Measurements from ENCODE around the gene FAT1.
"Not testable (repeated sequence)": the region's sequence is repeated elsewhere in the genome, so short reads cannot be mapped to it uniquely, and the experiment has no call there.

FAT1 gene

GRCh38 chr4:186723292-186724057, at the start of gene FAT1:
FAT1 (minus strand) TSS chr4:186723856; CDS start chr4:186709827, 14,029 bp downstream.
- no peak for DNase-seq

GRCh38 chr4:186772936-186773487, 49.4 kb upstream of the FAT1 start:
- no peak for DNase-seq

GRCh38 chr4:186771624-186772023, 48.0 kb upstream of the FAT1 start:
- DNase-seq = no peak

DNA sequence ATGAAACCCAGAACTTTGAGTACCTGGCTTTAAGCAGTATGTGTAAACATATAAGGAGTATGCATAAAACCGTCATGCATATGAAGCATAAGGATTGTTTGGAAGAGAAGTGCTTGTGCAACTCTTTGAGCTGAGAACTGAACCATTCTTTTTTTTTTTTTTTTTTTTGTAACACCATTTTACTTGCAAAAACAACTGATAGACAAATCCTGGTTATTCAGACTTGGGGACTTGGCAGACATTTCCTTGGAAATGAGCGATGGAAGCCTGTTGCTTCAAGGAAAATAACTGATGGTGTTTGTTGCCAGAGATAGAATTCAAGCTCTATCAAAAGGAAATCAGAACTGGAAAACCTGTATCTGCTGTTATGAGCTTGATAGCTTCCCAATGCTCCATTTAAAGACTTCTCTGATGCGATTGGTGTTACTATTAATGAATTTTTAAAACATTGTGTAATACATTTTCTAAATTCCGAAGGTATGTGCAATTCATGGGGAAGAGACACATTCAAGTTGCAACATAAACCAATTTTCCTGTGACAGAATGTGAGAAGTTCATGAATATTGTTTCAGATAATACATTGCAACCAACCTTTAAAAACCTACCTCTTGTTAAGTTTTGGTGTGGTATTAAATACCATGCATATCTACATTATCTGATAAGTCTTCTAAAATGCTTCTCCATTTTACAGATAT, 47.0 kb upstream of the FAT1 start:
- DNase-seq = no peak

DNA sequence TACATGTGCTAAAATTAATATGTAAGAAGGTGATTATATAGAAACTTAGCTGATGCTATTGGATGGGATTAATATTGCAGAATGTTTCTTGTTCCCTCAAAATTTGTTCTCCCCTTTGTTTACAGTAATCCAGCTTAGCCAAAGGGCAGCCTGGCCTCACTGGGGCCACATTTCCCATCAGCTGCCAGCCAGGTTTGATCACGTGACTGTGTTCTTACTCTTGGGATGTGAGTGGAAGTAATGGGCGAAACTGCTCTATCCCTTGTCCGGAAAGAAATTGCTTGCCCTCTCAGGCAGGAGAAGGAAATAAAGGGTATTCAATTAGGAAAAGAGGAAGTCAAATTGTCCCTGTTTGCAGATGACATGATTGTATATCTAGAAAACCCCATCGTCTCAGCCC, 44.1 kb upstream of the FAT1 start:
- DNase-seq = no peak

DNA sequence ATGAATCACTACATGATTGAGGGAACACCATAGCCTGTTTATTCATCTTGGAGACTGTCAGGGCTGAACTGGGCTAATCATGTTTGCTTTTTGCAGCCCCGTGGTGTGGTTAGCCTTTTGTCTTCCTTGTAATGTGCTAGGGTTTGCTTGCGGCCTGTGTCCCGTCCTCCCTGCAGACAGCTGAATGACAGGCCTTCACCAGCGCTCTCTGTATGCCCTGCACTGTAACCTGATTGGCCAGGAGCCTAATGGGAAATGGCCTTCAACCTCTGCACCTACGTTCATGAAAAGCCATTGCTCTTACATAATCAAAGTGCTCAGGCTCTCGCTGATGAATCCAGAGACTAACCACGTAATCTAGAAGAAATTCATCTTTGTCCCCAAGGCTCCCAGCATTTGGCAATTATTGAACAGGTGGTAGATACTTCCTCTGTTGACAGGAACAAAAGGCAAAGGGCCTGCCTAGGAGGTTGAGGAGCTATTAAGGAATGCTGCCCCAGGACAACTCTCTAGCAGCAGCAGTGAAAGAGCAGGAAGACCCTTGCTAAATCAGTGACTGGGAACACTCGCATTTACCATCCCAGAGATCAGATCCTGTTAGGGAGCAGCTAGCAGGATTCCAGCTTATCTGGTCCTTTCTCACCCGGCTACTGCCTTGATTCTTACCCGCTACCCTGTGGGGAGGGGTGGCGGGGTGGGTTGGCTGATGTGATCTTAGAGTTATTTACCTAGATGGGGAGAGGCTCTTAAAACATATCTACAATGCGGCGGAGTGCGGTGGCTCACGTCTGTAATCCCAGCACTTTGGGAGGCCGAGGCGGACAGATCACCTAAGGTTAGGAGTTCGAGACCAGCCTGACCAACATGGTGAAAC, 42.3 kb upstream of the FAT1 start:
- no peak for DNase-seq

DNA sequence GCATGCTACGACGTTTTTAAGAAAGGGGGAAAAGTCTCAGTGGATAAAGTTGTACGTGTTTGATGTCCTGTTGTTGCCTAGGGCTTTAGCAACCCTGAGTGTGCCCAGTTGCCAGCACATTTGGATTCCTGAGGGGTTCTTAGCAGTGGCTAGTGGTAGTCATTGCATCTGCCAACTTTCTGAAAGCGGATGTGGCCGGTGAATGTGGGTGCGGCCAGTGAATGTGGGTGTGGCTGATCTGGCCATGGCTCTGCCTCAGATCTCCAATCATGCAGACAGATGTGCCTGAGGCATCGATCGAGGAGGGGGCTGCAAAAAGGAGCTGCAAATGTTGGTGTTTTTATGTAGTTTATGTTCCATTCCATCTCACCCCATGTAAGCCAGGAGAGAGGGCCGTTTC, 41.5 kb upstream of the FAT1 start:
- DNase-seq = no peak

DNA sequence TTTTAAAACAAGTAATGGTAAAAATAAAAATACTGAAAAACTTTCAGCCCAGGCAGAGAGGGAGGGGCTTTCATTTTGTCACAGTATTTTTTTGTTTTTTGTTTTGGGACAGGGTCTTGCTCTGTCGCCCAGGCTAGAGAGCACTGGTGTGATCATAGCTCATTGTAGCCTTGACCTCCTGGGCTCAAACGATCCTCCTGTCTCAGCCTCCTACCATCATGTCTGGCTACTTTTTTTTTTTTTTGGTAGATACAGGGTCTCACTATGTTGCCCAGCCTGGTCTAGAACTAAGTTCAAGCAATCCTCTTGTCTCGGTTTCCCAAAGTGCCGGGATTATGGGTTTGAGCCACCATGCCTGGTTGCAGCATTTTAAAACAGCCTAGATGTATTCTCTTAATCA, 40.8 kb upstream of the FAT1 start:
- DNase-seq = no peak

GRCh38 chr4:186762865-186763264, 39.2 kb upstream of the FAT1 start:
- DNase-seq = no peak

DNA sequence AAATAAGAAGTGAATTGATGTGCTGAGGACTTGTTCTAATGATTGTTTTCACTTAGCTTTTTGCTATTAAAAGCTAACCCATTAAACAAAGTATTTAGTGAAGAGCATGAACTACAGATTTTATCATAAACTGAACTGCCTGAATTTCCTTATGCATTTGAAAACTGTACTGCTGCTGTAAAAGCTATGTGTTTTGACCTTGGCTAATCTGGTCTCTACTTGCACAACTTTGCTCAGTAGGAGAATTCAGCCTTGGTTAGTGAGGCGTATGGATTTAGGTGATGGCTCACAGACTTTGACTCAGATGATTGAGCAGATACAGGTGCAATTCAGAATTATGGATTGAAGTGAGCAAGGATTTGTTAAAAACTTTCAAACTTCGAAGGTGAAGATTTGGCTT, 38.7 kb upstream of the FAT1 start:
- no peak for DNase-seq

- not testable (repeated sequence) for DNase-seq
Measured at GRCh38 chr4:186761956-186762355, 38.3 kb upstream of the FAT1 start.

DNA sequence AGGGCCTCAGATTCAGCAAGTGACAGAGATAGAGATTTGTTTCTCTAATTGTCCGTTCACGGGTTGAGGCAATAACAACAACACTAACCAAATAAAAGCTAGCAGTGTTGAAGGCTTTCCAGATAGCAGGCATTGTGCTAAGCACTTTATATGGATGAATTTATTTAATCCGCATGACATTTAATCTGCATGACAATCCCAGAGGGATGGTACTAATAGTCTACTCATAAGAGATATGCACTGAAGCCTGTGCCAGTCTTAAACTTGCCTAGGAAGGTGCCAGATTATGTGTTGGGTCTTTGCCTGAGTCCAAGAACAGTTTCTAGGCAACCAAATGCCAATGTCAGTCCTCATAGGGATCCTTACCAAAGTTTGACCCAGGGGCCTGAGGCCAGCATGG, 37.7 kb upstream of the FAT1 start:
- no peak for DNase-seq

DNA sequence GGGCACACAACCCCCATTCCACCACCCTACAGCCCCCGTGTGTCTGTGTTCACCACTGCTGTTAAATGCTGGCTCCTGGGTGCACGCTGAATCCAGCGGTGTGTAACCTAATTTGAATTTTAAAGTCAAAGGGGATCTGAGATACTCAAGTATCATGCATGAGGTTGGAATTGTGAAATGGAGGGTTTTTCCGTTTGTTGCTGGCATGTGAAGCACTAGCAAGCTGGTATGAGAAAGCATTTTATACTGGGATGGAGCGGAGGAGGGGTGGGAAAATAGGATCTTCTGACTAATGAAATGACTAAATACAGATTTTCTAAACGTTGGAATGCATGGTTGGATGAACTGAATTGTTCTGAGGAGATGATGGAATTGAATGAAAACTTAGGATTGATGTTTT, 36.9 kb upstream of the FAT1 start:
- no peak for DNase-seq

DNA sequence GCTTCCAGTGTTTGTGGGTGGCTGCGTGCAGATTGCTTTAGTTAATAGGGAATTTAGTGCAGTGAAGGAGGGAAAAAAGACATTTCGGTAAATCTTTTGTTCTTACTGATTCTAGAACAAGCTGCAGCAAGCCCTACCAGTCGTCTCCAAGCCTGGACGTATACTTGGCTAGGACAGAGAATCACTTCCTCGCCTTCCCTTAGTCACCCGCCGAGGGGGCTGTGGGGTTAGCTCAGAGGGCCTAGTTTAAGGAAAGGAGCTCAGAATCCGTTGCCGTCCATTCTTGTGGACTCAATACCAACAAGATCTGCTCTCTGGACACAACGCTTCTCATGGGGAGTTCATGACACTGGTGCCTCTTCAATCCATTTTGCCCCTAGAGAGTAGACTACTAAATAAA, 36.3 kb upstream of the FAT1 start:
- DNase-seq = no peak

GRCh38 chr4:186758929-186759682, 35.5 kb upstream of the FAT1 start:
- no peak for DNase-seq

- no peak for DNase-seq
Measured at GRCh38 chr4:186757696-186758355, 34.2 kb upstream of the FAT1 start.

DNA sequence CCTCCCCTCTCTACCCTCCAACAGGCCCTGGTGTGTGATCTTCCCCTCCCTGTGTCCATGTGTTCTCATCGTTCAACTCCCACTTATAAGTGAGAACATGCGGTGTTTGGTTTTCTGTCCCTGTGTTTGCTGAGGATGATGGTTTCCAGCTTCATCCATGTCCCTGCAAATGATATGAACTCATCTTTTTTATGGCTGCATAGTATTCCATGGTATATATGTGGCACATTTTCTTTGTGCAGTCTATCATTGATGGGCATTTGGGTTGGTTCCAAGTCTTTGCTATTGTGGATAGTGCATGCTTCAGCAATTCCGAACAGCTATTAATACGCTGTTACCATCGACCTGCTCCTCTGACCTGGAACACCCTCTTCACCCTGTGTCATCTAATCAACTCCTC, 32.9 kb upstream of the FAT1 start:
- not testable (repeated sequence) for DNase-seq

DNA sequence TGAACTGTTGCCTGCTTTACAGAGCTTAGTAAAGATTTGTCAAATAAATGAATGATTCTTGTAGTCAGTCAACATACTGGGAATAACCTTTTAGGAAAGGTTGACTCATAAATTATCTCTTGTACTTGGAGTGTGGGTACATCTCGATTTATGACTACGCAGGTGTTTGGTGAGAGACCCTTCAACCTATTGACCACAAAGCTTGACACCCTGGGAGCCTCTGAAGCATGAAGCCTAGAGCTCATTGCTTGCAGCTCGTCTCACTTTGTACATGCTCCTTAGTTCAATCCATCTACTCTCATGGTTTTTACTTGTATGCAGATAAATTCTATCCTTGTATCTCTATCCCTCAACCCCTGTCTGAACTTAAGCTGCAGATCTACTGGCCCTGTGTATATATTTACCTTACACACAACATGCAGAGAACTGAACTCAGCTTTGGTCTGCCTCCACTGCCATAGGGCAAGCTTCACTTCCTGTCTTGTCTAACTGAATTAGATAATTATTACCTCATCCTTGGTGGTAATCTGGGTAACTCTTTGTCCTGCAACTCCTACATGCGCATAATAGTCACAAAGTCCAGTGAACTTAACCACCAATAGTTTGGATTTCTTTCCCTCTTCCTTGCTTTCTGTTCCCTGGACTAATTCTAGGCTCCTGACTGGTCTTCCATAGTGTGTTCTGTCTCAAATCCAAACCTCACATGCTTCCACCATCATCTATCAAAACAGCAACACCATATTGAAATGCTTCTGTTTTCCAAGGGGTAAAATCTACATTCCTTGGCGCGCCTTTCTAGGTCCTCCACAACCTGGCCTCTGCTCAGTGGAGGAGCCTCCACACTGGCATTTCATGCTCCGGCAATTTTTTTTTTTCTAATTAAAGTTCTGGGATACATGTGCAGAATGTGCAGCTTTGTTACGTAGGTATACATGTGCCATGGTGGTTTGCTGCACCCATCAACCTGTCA, 32.2 kb upstream of the FAT1 start:
- DNase-seq = no peak

DNA sequence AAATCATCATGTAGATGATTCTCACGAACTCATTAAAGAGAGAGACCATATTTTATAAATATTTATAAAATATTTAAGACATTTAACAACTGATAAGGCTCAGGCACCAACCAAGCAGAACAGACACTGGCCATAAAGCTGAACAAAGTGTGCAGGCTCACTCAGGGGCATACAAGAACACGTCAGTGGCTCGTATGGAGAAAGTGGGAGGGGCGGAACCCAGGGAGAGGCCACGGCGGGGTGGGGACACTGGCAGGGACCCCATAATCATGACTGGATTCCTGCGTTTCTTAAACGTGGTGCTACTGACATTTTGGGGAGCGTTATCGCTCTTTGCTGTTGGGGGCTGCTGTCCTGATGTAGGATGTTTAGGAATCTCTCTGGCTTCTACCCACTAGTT, 31.3 kb upstream of the FAT1 start:
- DNase-seq = no peak

DNA sequence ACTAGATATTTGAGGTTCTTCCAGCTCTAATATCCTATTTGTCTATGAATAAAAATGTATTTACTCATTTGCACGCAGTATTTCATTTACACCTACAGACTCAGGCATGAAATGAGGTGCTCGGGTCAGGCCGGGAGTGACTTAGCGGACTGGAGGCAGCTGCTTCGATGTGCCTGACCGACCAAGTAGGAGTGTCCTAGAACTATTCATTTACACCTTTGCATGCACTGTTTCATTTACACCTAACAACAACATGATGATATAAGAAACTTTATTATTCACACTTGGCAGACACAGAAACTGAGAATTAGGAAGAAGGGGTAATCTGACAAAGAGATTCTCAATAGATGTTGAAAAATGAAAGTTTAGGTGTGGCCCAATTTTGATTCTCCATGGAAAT, 28.7 kb upstream of the FAT1 start:
- DNase-seq = no peak

All from KG1 (cell line).